ENCODE measurements around the gene SRRM3. TPM values are rescaled to one million over a fixed set of nuclear protein-coding genes. Genes with fewer than 3 reads are reported as not detected.

SRRM3 gene
- total and polyA plus RNA-seq, 9 of the 15 experiments (the other 6 are each of a cell fraction or from before 2014, with no cell fraction given), result 0.04 to 0.91 (median 0.46) TPM; not detected in 2

GRCh38 chr7:76204147-76204546, 2.5 kb downstream of the SRRM3 start (continued):
- TF ChIP-seq STAT6 (CRISPR knock-in tag; IDR thresholded peaks at IDR 0.05) (no peak), ZNF589 (CRISPR knock-in tag; IDR thresholded peaks at IDR 0.05; ENCODE audit: low read depth) (no peak), SMARCB1 (IDR thresholded peaks at IDR 0.05; ENCODE audit: insufficient read length, low read depth) (no peak), HMG20A (CRISPR knock-in tag; conservative IDR thresholded peaks at IDR 0.05) (no peak)

- CTCF ChIA-PET (ENCODE audit: low intra/inter-chr PET ratio), result no interaction called here
- Histone ChIP-seq H2AFZ (ENCODE audit: low read depth, low read length) (no peak overlapping the region), H3K9ac (ENCODE audit: insufficient read depth in 1 of 2, low read depth in 2 of 2, low read length in 2 of 2) (0 out of 4 replicates have a peak overlapping the region, but pooled peaks of 1 of the 2 experiments have one; percentile 19), H3K4me2 (ENCODE audit: insufficient read depth, low read length) (no peak overlapping the region), H3K36me3 (ENCODE audit: control insufficient read depth, insufficient read depth, low read length) (no peaks in the 10 kb centered on the region), H3K27ac (ENCODE audit: extremely low read depth, low read depth, low read length) (no peak overlapping the region), H4K20me1 (replicated peaks; ENCODE audit: control insufficient read depth, insufficient read depth, low read length) (peaks cover 2% of the 10 kb centered on the region; the same call in 1 of the 2 replicates), H3K79me2 (ENCODE audit: control insufficient read depth, insufficient read depth, low read length) (no peaks in the 10 kb centered on the region), H3K9me1 (ENCODE audit: control insufficient read depth, insufficient read depth, low read length) (no peaks in the 10 kb centered on the region), H3K4me1 (replicated peaks in 1 of 2; ENCODE audit: control insufficient read depth in 2 of 2, insufficient read depth in 2 of 2, low read length in 2 of 2) (peaks cover 0 to 11% of the 10 kb centered on the region in 2 experiments; a peak in 2 of 5 replicates), H3K27me3 (ENCODE audit: control insufficient read depth in 2 of 2, insufficient read depth in 2 of 2, low read length in 2 of 2) (peaks cover 5 to 44% of the 10 kb centered on the region in 2 experiments), H3K4me3 (no peak overlapping the region), H3K9me3 (replicated peaks; ENCODE audit: control insufficient read depth, insufficient read depth, low read depth, low read length) (no peaks in the 10 kb centered on the region)
- ATAC-seq (no peak), FAIRE-seq (no peak), DNase-seq (ENCODE audit: extremely low read depth in 1 of 4, low spot score in 3 of 4) (no peak)
- BruUV-seq (replicated peaks), result no TSS peak
- in situ Hi-C loops (cut with MboI) (no loop called here), intact Hi-C loops (cut with micrococcal nuclease) (no loop called here)
- POLR2A ChIA-PET, result interaction anchor here (0.6 kb wide), 1 partner anchor 16 kb away, joined by 3 read pairs; no protein-coding TSS in a partner anchor
- WGBS (ENCODE audit: insufficient coverage, low coverage, missing lambda C conversion rate), result 3% methylated on average over 12 of the region's 12 CpGs
- 0 out of 2 replicates have a peak, but pooled peaks have one; percentile 5 for TF ChIP-seq REST (IDR thresholded peaks at IDR 0.05; ENCODE audit: borderline replicate concordance)
- TF ChIP-seq REST (CRISPR knock-in tag; IDR thresholded peaks at IDR 0.05; ENCODE audit: low read depth), result no peak
- TF ChIP-seq DACH1 (IDR thresholded peaks at IDR 0.05; ENCODE audit: partially characterized antibody), result no peak
- no peak for TF ChIP-seq TCF15 (CRISPR knock-in tag; IDR thresholded peaks at IDR 0.05)
Measured at GRCh38 chr7:76206633-76207032, 4.9 kb downstream of the SRRM3 start.

Data from K562 (cell line).